Subcutaneous abdominal adipose tissue (tissue), 5 donors: Measurements from ENCODE around the gene PSMG4.

Experiments
- H3K27ac ChIP-seq: one replicate; pipeline ENCODE4 v1.7.0; 2013; ENCODE audit warnings: low read depth, mild to moderate bottlenecking, inconsistent platforms, low read length, moderate library complexity
- H3K27me3 ChIP-seq, 5 donors: one replicate each; pipeline ENCODE4 v1.7.0; 2013; ENCODE audit warnings: low read length in 5 of 5, inconsistent platforms in 1 of 5; ENCODE audit not compliant: control insufficient read depth in 5 of 5, insufficient read depth in 4 of 5
- H3K36me3 ChIP-seq, 5 donors: one replicate each; pipeline ENCODE4 v1.7.0; 2013; ENCODE audit warnings: low read length in 5 of 5; ENCODE audit not compliant: control insufficient read depth in 5 of 5, insufficient read depth in 5 of 5
- H3K4me1 ChIP-seq, 5 donors: one replicate each; pipeline ENCODE4 v1.7.0; 2013; ENCODE audit warnings: low read length in 5 of 5, mild to moderate bottlenecking in 3 of 5, moderate library complexity in 1 of 5; ENCODE audit not compliant: control insufficient read depth in 5 of 5, insufficient read depth in 5 of 5
- H3K4me3 ChIP-seq, 5 donors: one replicate each; pipeline ENCODE4 v1.7.0; 2013; ENCODE audit warnings: low read length in 5 of 5, low read depth in 1 of 5
- H3K9ac ChIP-seq, 5 donors: one replicate each; pipeline ENCODE4 v1.7.0; 2013; ENCODE audit warnings: low read length in 5 of 5, mild to moderate bottlenecking in 4 of 5, moderate library complexity in 3 of 5
- H3K9me3 ChIP-seq, 5 donors: one replicate each; pipeline ENCODE4 v1.7.0; 2013; ENCODE audit warnings: low read length in 5 of 5; ENCODE audit not compliant: control insufficient read depth in 5 of 5
- donor health status: healthy.
- donor health status: healthy.
- donor health status: healthy.
- donor health status: healthy.
- donor health status: healthy.

PSMG4 gene

DNA sequence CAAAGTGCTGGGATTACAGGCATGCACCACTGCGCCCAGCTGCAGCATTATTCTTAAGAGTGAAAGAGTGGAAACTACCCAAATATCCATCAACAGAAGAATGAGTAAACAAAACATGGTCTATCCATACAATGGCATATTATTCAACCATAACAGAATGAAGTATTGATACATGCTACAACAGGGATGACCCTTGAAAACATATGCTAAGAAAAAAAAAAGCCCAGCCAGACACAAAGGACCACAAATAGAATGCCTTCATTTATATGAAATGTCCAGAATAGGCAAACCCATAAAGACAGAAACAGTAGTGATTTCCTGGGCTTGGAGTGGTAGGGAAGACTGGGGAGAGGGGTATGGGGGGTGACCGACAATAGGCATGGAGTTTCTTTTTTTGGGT, 38.4 kb upstream of the PSMG4 start:
- Histone ChIP-seq H3K27ac (no peak overlapping the region), H3K36me3 (no peaks in the 10 kb centered on the region), H3K4me1 (no peaks in the 10 kb centered on the region), H3K9me3 (no peaks in the 10 kb centered on the region), H3K27me3 (peaks cover 0 to 4% (median 0%) of the 10 kb centered on the region in 5 donors), H3K9ac (no peak overlapping the region), H3K4me3 (no peak overlapping the region)

DNA sequence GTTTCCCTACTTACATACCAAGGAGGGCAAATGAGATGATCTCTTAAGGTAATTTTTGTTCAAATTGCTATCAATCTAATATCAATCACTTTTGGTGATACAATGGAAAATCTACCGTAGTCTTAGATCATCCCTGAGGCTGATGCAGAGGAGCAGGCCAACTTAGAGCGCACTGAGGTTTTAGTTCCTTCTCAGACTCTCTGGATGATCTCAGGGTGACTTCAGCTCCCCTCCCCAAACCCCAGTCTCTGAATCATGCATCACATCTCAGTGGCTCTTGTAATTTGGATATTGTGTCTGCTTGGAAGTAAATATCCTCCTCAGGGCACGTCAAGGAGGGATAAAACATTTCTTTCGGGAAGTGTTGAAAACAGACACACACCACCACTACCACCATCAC, 37.2 kb upstream of the PSMG4 start:
- Histone ChIP-seq H3K4me1 (peaks cover 0 to 4% (median 3%) of the 10 kb centered on the region in 5 donors), H3K9ac (no peak overlapping the region), H3K4me3 (no peak overlapping the region), H3K27me3 (peaks cover 0 to 7% (median 2%) of the 10 kb centered on the region in 5 donors), H3K27ac (no peak overlapping the region), H3K36me3 (no peaks in the 10 kb centered on the region), H3K9me3 (no peaks in the 10 kb centered on the region)

DNA sequence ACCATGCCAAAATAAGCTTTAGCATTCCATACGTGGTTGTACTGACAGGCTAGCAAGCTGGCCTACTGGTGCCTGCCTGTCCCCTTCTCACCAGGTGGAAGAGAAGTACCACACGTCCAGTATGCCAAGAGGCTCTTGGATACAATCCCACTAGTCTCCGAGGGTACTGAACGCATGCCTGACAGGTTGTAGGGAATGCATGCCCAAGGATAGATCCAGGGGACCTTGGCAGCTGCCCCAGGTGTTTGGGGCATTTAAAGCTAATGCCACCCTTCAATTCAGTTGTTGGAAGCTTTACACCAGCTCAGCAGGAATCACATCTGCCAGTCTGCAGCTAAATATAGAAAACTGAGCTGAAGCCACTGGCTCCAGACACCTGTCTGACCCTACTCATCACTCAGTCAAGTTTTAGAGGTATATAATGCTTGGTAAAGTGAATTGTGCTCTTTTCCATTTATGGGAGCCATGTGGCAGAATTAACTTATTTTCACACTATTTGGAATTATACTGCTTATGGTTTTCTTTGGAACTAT, 36.2 kb upstream of the PSMG4 start:
- no peak overlapping the region for H3K27ac ChIP-seq
- H3K4me3 ChIP-seq, result no peak overlapping the region
- no peak overlapping the region for H3K9ac ChIP-seq
- H3K36me3 ChIP-seq, result no peaks in the 10 kb centered on the region
- H3K4me1 ChIP-seq, result peaks cover 0 to 14% (median 13%) of the 10 kb centered on the region in 5 donors
- peaks cover 3 to 14% (median 11%) of the 10 kb centered on the region in 5 donors for H3K27me3 ChIP-seq
- H3K9me3 ChIP-seq, result no peaks in the 10 kb centered on the region

DNA sequence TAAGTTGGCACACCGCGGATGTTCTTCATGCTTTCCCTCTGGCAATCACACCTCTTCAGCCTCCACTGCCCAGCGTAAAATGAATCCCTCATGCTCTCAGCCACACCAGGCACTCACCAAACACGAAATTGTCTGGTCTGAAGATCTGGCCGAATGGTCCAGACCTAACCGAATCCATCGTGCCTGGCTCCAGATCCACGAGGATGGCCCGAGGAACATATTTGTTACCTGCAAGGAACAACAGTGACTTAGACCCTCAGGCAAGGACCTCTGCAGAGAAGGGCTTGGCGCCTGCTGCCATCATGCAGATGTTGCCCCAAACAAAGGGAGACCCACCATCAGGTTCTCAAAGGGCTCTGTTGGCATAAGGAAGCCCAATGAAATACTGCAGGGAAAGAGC, 32.7 kb upstream of the PSMG4 start:
- no peaks in the 10 kb centered on the region for H3K9me3 ChIP-seq
- no peak overlapping the region for H3K9ac ChIP-seq
- H3K4me3 ChIP-seq, result no peak overlapping the region
- H3K4me1 ChIP-seq, result peaks cover 0 to 46% (median 43%) of the 10 kb centered on the region in 5 donors
- H3K27me3 ChIP-seq, result peaks cover 15 to 43% (median 35%) of the 10 kb centered on the region in 5 donors
- no peaks in the 10 kb centered on the region for H3K36me3 ChIP-seq
- no peak overlapping the region for H3K27ac ChIP-seq

DNA sequence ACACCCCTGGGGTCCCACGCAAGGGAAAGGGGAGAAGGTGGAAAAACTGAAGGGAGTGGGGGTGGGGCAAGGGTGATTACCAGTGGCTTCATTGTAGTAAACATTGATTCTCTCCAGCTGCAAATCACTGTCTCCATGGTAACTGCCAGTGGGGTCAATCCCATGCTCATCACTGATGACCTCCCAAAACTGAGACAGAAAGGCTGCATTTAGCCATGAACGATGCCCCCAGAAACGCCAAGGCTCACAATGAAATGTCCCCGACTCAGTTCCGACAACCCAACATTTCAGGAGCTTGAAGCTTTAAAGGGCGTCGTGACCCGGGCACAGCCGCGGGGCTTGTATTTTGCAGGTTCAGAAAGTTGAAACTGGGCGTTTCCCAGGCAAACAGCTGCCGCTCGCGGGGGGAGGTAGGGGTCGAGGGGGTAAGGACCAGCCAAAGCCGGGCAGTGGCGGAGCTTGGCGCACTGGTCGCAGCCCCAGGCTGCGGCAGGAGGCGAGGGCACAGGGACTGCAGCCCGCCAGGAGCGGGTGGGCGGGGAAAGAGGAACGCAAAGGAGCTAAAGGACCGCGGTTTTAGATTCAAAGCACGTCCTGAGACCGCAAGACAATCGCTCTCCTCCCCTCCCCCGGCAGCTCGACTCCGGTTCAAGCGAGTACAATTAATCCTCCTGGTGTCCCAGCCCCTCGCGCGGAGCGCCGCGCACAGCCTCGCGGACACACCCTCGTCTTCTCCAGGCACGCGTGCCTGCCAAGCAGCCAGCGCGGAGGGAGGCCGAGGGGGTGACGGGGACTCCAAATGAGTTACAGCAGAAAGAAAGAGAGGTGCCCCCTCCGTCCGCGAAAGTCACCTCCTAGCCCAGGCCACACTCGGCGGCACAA, 32.0 kb upstream of the PSMG4 start:
- no peak overlapping the region for H3K27ac ChIP-seq
- no peaks in the 10 kb centered on the region for H3K9me3 ChIP-seq
- H3K9ac ChIP-seq, result peak overlapping the region in 4 of 5 donors; percentile 13 to 40 (median 24)
- H3K4me1 ChIP-seq, result peaks cover 0 to 52% (median 49%) of the 10 kb centered on the region in 5 donors
- H3K27me3 ChIP-seq, result peaks cover 15 to 43% (median 35%) of the 10 kb centered on the region in 5 donors
- H3K4me3 ChIP-seq, result peak overlapping the region in 4 of 5 donors; percentile 45 to 67 (median 59)
- no peaks in the 10 kb centered on the region for H3K36me3 ChIP-seq

DNA sequence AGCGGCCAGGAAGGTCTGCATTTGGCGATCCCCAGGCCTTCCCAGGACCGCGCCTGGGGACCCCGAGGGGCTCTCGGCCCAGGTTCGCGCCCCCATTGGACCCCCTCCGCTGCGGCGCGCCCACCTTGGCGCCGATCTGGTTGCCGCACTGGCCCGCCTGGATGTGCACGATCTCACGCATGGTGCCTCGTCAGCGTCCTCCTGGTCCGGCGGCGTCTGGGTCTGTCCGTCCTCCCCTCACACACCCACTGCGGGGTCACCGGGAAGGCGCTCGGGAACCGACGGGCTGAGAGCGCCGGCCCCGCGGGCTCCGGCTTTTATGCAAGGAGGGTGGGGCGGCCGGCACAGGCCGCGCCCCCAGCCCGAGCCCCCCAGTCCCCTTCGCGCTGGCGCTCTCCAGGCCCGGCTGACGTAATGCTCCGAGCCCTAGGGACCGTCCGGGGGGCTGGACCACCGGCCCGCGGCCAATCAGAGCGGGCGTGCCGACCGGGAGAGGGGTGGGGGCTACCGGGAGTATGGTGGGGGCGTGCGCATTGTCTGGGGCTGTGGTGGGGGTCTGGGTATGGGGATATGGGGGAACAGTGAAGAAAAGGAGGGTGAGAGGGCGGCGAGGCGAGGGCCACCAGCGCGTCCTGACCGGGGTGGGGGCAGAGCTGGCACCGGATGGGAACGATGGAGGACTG, 31.2 kb upstream of the PSMG4 start, which contains the start of gene TUBB2B:
TUBB2B (minus strand) TSS at position 291 of the 683 bp plus-strand sequence; CDS start at position 181, 110 bp downstream.
- Histone ChIP-seq H3K4me1 (peaks cover 1 to 60% (median 55%) of the 10 kb centered on the region in 5 donors), H3K9ac (peak within 1 kb of the TSS in 4 of 5 donors; percentile 13 to 40 (median 24)), H3K4me3 (peak within 1 kb of the TSS in 4 of 5 donors; percentile 45 to 67 (median 59))

DNA sequence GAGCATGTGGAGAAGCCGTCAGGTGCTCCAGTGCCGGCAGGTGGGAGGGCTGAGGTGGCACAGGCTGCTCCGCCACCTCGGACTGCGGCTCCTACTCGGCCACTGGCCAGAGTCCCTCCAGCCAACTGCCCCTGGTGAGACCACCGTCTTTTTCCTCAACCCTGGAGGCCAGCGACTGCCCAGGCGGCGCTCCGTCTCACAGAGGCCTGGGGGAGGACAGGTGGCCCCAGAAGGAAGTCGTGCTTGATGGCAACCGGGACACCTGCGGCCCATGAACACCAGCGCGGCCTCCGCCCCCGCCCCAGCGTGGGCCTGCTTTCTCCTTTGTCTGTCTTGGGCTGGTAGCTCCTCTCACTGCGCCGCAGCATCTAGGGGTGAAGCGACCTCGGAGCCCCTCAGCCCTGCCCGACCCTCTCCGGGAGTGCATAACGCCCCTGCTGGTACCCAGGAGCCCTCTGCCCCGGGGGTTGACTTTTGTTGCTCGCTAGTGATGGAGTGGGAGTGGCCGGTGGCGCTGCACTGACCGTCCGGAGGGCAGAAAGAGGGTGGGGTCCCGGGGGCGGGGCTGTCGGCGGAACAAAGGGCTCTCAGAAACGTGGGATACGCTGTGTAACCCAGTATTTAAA, 30.6 kb upstream of the PSMG4 start:
- Histone ChIP-seq H3K4me3 (peak overlapping the region in 3 of 5 donors; percentile 45 to 67 (median 58)), H3K36me3 (no peaks in the 10 kb centered on the region), H3K9ac (peak overlapping the region in 1 of 5 donors; percentile 2), H3K27me3 (peaks cover 15 to 43% (median 35%) of the 10 kb centered on the region in 5 donors), H3K27ac (no peak overlapping the region), H3K4me1 (peaks cover 1 to 60% (median 55%) of the 10 kb centered on the region in 5 donors), H3K9me3 (no peaks in the 10 kb centered on the region)

More for the DNA sequence above, 31.2 kb upstream of the PSMG4 start, which contains the start of gene TUBB2B:
- Histone ChIP-seq H3K27me3 (peaks cover 15 to 43% (median 35%) of the 10 kb centered on the region in 5 donors), H3K27ac (no peak within 1 kb of the TSS), H3K36me3 (no peaks in the 10 kb centered on the region), H3K9me3 (no peaks in the 10 kb centered on the region)

DNA sequence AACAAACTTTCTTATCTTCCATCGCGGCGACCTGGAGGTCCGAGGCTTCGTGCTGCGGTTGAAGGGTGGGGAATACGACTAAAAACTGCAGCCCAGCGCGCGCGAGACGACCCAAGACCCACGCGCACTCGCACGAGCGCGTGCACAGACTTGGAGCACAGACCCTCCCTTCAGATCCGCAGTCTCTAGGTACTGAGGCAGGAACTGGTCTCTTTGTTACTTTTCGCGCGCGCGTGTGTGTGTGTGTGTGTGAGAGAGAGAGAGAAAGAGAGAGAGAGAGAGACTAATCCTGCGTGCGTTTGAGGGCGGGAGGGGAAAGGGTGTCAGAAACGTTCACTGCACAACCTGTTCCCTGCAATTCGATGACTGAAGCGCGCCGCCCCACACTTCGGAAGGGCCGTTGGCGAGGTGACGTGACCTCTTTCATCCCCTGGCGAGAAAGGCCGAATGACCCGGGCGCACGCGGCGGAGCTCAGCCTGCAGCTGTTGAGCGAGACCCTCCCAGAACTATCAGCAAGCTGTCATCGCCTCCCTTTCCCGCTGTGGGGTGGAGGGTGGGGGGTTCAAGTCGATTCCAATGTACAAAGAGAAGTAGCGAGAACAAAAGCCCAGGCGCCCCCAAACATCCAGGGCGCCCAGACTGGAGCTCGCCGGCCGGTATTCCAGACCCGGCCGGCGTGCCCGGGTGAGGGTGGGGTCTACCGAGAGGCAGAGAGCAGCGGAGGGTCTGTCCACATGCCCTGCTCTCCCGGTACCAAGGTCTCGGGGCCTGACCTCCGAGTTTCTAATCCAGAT, 29.8 kb upstream of the PSMG4 start:
- Histone ChIP-seq H3K9me3 (no peaks in the 10 kb centered on the region), H3K36me3 (no peaks in the 10 kb centered on the region), H3K27me3 (peaks cover 15 to 46% (median 39%) of the 10 kb centered on the region in 5 donors), H3K9ac (peak overlapping the region in 1 of 5 donors; percentile 43), H3K4me1 (peaks cover 1 to 62% (median 55%) of the 10 kb centered on the region in 5 donors), H3K27ac (no peak overlapping the region), H3K4me3 (peak overlapping the region; percentile 25 to 53 (median 48))
